Mesenteric fat pad (tissue), 1 donor: Measurements from ENCODE around the gene CHRNA10. TPM values are rescaled to one million over a fixed set of nuclear protein-coding genes. Genes with fewer than 3 reads are reported as not detected.
"Not testable (repeated sequence)": the region's sequence is repeated elsewhere in the genome, so short reads cannot be mapped to it uniquely, and the experiment has no call there.

Experiments
- DNase-seq: peaks from one replicate; pipeline ENCODE4 v3.0.0-alpha.2; 2020; ENCODE audit warnings: low spot score
- total RNA-seq: library from RNA; stranded (reverse); fragmentation: NEBNext Ultra II Directional; extraction: Animal tissue kit (Norgen Biotek cat#: 25700); gene quantifications from one replicate; pipeline ENCODE4 v1.2.1, GENCODE V29; 2021
- donor health status: DM: yes; HTN: yes; CAD: no.

Gene CHRNA10
- total RNA-seq, 1 donor from 2014 or later: 1.3 TPM

GRCh38 chr11:3665336-3666022 is 5.7 kb downstream of the CHRNA10 start:
- peak; percentile 41 for DNase-seq

- DNase-seq: peak; percentile 62
These were observed 7.1 kb downstream of the CHRNA10 start for GRCh38 chr11:3664032-3664630.

- DNase-seq: no peak
These were observed 8.3 kb downstream of the CHRNA10 start for GRCh38 chr11:3662856-3663255.

- DNase-seq: peak; percentile 60
These were observed 10.2 kb downstream of the CHRNA10 start for GRCh38 chr11:3660960-3661359.

- peak; percentile 87 for DNase-seq
These were observed 11.3 kb downstream of the CHRNA10 start for GRCh38 chr11:3659595-3660515.

GRCh38 chr11:3658252-3658651 is 12.9 kb downstream of the CHRNA10 start:
- DNase-seq: peak; percentile 78

GRCh38 chr11:3657331-3657730 is 13.9 kb downstream of the CHRNA10 start:
- DNase-seq: peak; percentile 41

- DNase-seq: no peak
These were observed 15.6 kb downstream of the CHRNA10 start for GRCh38 chr11:3655547-3655946.

GRCh38 chr11:3652514-3652913 is 18.7 kb downstream of the CHRNA10 start:
- not testable (repeated sequence) for DNase-seq

GRCh38 chr11:3649374-3649773 is 21.8 kb downstream of the CHRNA10 start:
- DNase-seq: not testable (repeated sequence)

- DNase-seq: not testable (repeated sequence)
These were observed 22.3 kb downstream of the CHRNA10 start for GRCh38 chr11:3648843-3649242.

GRCh38 chr11:3645552-3645951 is 25.6 kb downstream of the CHRNA10 start:
- no peak for DNase-seq

GRCh38 chr11:3644817-3645235 is 26.4 kb downstream of the CHRNA10 start, which contains the start of gene ART1:
TSS of gene ART1 (plus strand) at chr11:3645128. CDS start at chr11:3659214, 14,086 bp downstream.
- no peak for DNase-seq

GRCh38 chr11:3643102-3643546 is 28.1 kb downstream of the CHRNA10 start:
- not testable (repeated sequence) for DNase-seq

- DNase-seq: no peak
These were observed 28.9 kb downstream of the CHRNA10 start for GRCh38 chr11:3642071-3642951.

GRCh38 chr11:3641701-3642070 is 29.5 kb downstream of the CHRNA10 start, which contains the start of gene ART5:
TSS of gene ART5 (minus strand) at chr11:3641992. CDS start at chr11:3641862, 130 bp downstream.
- DNase-seq: no peak

GRCh38 chr11:3641191-3641590 is 30.0 kb downstream of the CHRNA10 start:
- no peak for DNase-seq

- DNase-seq: no peak
These were observed 31.3 kb downstream of the CHRNA10 start for GRCh38 chr11:3639841-3640240.

GRCh38 chr11:3638513-3638912 is 32.7 kb downstream of the CHRNA10 start:
- no peak for DNase-seq

- DNase-seq: no peak
These were observed 34.0 kb downstream of the CHRNA10 start for GRCh38 chr11:3637201-3637600.
